ENCODE data around the gene ASL. TPM values are rescaled to one million over a fixed set of nuclear protein-coding genes. Genes with fewer than 3 reads are reported as not detected.

ASL gene
- total RNA-seq, 1 donor from 2014 or later: 36.6 TPM

GRCh38 chr7:66142996-66143395 lies 67.4 kb downstream of the ASL start:
- DNase-seq (ENCODE audit: low spot score): no peak
- Mint-ChIP-seq H3K4me1 (ENCODE audit: low read depth) (peaks cover 9% of the 10 kb centered on the region), H3K27me3 (ENCODE audit: insufficient read depth) (no peaks in the 10 kb centered on the region), H3K27ac (no peak overlapping the region), H3K36me3 (ENCODE audit: low read depth) (peaks cover 50% of the 10 kb centered on the region), H3K4me3 (no peak overlapping the region), H3K9me3 (no peaks in the 10 kb centered on the region)
- intact Hi-C loops (cut with micrococcal nuclease): no loop called here

Other genes with a start within 250 kb of the ASL start
- 28.8 and 30.1 TPM in 2 replicates for gene VKORC1L1, start 202.7 kb upstream of the ASL start, total RNA-seq
- 49.7 and 50.1 TPM in 2 replicates for gene GUSB, start 93.6 kb upstream of the ASL start, total RNA-seq
- gene CRCP, start 39.0 kb downstream of the ASL start, total RNA-seq: 41.0 and 44.1 TPM in 2 replicates
- gene TPST1, start 129.5 kb downstream of the ASL start, total RNA-seq: 1.6 and 1.8 TPM in 2 replicates